Stimulated activated effector memory CD8-positive, alpha-beta T cell treated with anti-CD3 and anti-CD28 coated beads, Interleukin-12 subunit alpha, Interleukin-12 subunit beta, amount 100 ng/mL, for 72 hours (primary cell): Measurements from ENCODE around the gene SCYGR3.

Experiments
- ATAC-seq: fragments of 150-1000 bp; cut with Tn5 transposase; 2 replicates; pipeline ENCODE4 v1.10.0; 2021
- DNase-seq, 2 donors: peaks; one replicate each; pipeline ENCODE4 v3.0.0; 2021 to 2022; ENCODE audit warnings: low spot score in 2 of 2
- H3K27ac Mint-ChIP-seq: one replicate; pipeline ENCODE4 v1.8.0; 2022; ENCODE audit warnings: mild to moderate bottlenecking, mixed read lengths
- H3K36me3 Mint-ChIP-seq: one replicate; pipeline ENCODE4 v1.8.0; 2022; ENCODE audit warnings: mild to moderate bottlenecking, mixed read lengths
- H3K4me1 Mint-ChIP-seq: one replicate; pipeline ENCODE4 v1.8.0; 2022; ENCODE audit warnings: mixed read lengths
- H3K4me3 Mint-ChIP-seq: one replicate; pipeline ENCODE4 v1.8.0; 2022; ENCODE audit warnings: mild to moderate bottlenecking, mixed read lengths
- H3K9me3 Mint-ChIP-seq: one replicate; pipeline ENCODE4 v1.8.0; 2022; ENCODE audit warnings: mixed read lengths

SCYGR3 gene

GRCh38 chr2:227597998-227598397 lies 16.6 kb downstream of the SCYGR3 start:
- H3K9me3 Mint-ChIP-seq, result peaks cover 2% of the 10 kb centered on the region
- DNase-seq, result no peak
- ATAC-seq, result no peak
- H3K36me3 Mint-ChIP-seq, result no peaks in the 10 kb centered on the region
- no peak overlapping the region for H3K27ac Mint-ChIP-seq
- H3K4me1 Mint-ChIP-seq, result no peaks in the 10 kb centered on the region
- no peak overlapping the region for H3K4me3 Mint-ChIP-seq

- Mint-ChIP-seq H3K4me1 (no peaks in the 10 kb centered on the region), H3K27ac (no peak overlapping the region), H3K9me3 (peaks cover 2% of the 10 kb centered on the region), H3K4me3 (no peak overlapping the region), H3K36me3 (no peaks in the 10 kb centered on the region)
- ATAC-seq, result no peak
- DNase-seq, result no peak
Observed at GRCh38 chr2:227597036-227597435, 17.6 kb downstream of the SCYGR3 start.

- Mint-ChIP-seq H3K27ac (no peak overlapping the region), H3K9me3 (peaks cover 2% of the 10 kb centered on the region), H3K4me1 (no peaks in the 10 kb centered on the region), H3K4me3 (no peak overlapping the region), H3K36me3 (no peaks in the 10 kb centered on the region)
- no peak for ATAC-seq
- no peak for DNase-seq
Observed at GRCh38 chr2:227595797-227596196, 18.8 kb downstream of the SCYGR3 start.

DNA sequence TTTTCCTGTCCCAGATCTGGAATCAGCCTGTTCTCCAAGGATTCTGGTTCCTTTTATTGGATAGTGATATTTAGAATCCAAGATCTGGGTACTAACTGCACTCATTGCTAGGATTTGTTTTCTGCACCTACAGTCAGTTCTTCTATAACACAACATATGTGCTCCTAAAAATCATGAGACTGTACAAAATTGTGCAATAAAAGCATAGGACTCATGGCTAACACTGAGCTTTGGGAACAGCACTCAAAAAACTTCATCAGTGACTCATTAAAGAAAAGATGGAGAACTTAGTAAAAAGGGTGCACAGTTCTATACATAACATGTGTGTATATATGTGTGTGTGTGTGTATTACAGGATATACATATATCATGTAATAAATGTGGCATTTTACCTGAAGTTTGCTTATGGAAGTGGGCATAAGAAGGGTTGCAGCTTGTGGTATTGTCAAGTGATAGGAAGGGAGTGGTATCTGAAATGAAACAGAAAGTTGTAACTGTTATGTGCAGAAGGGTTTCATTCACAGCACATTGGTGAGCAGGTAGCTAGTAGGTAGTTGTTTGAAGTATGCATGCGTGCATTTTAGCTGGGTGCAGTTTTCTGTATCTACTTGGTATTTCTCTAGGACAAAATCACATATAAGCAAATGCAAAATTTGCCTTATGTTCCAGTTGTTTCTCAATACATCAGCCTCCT lies 21.8 kb downstream of the SCYGR3 start:
- peaks cover 3% of the 10 kb centered on the region for H3K9me3 Mint-ChIP-seq
- H3K36me3 Mint-ChIP-seq, result no peaks in the 10 kb centered on the region
- no peak for ATAC-seq

DNA sequence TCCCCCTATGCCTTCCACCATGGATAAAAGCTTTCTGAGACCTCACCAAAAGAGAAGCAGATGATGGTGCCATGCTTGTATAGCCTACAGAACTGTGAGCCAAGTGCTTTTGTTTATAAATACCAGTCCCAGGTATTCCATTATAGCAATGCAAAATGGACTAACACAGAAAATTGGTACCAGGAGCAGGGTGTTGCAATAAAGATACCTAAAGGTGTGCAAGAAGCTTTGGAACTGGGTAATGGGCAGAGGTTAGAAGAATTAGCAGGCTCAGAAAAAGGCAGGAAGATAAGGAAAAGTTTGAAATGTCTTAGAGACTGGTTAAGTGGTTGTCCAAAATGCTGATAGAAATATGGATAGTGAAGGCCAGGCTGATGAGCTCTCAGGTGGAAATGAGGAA lies 32.3 kb downstream of the SCYGR3 start:
- no peaks in the 10 kb centered on the region for H3K36me3 Mint-ChIP-seq

More for the DNA sequence above, 21.8 kb downstream of the SCYGR3 start:
- H3K4me1 Mint-ChIP-seq, result no peaks in the 10 kb centered on the region
- no peak for DNase-seq
- H3K27ac Mint-ChIP-seq, result no peak overlapping the region
- H3K4me3 Mint-ChIP-seq, result no peak overlapping the region

GRCh38 chr2:227579791-227580190 lies 34.8 kb downstream of the SCYGR3 start:
- no peaks in the 10 kb centered on the region for H3K4me1 Mint-ChIP-seq
- no peak for DNase-seq
- no peaks in the 10 kb centered on the region for H3K36me3 Mint-ChIP-seq
- no peak overlapping the region for H3K4me3 Mint-ChIP-seq
- no peak for ATAC-seq
- H3K27ac Mint-ChIP-seq, result no peak overlapping the region
- peaks cover 10% of the 10 kb centered on the region for H3K9me3 Mint-ChIP-seq

More for the DNA sequence above, 32.3 kb downstream of the SCYGR3 start:
- no peaks in the 10 kb centered on the region for H3K4me1 Mint-ChIP-seq
- peaks cover 10% of the 10 kb centered on the region for H3K9me3 Mint-ChIP-seq
- H3K27ac Mint-ChIP-seq, result no peak overlapping the region
- H3K4me3 Mint-ChIP-seq, result no peak overlapping the region
- DNase-seq, result no peak
- no peak for ATAC-seq

GRCh38 chr2:227578642-227579041 lies 36.0 kb downstream of the SCYGR3 start:
- DNase-seq, result no peak

GRCh38 chr2:227577555-227577954 lies 37.1 kb downstream of the SCYGR3 start:
- ATAC-seq (no peak), DNase-seq (no peak)
- Mint-ChIP-seq H3K4me3 (no peak overlapping the region), H3K9me3 (peaks cover 6% of the 10 kb centered on the region), H3K27ac (no peak overlapping the region), H3K36me3 (no peaks in the 10 kb centered on the region), H3K4me1 (no peaks in the 10 kb centered on the region)

More at GRCh38 chr2:227578642-227579041, 36.0 kb downstream of the SCYGR3 start:
- H3K4me1 Mint-ChIP-seq, result no peaks in the 10 kb centered on the region
- no peak overlapping the region for H3K4me3 Mint-ChIP-seq
- peaks cover 10% of the 10 kb centered on the region for H3K9me3 Mint-ChIP-seq
- H3K36me3 Mint-ChIP-seq, result no peaks in the 10 kb centered on the region
- ATAC-seq, result no peak
- no peak overlapping the region for H3K27ac Mint-ChIP-seq

DNA sequence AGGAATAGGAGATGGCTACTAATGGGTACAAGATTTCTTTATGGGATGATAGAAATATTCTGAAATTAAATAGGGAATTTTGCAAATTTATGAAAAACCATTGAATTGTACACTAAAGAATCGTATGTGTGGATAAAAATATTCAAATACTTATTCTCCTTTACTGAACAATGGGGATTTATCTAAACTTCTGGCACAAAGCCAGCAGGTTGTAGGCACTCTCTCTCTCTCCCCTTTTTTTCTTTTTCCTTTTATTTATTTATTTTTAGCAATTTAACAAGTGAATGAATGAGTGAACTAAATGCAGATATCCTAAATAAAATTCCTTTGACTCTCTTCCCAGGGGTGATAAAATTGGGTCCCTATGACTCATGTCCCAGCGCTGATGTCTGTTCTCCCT lies 37.8 kb downstream of the SCYGR3 start:
- no peaks in the 10 kb centered on the region for H3K4me1 Mint-ChIP-seq
- ATAC-seq (no peak), DNase-seq (no peak)
- H3K27ac Mint-ChIP-seq, result no peak overlapping the region
- no peaks in the 10 kb centered on the region for H3K36me3 Mint-ChIP-seq
- no peak overlapping the region for H3K4me3 Mint-ChIP-seq
- no peaks in the 10 kb centered on the region for H3K9me3 Mint-ChIP-seq

DNA sequence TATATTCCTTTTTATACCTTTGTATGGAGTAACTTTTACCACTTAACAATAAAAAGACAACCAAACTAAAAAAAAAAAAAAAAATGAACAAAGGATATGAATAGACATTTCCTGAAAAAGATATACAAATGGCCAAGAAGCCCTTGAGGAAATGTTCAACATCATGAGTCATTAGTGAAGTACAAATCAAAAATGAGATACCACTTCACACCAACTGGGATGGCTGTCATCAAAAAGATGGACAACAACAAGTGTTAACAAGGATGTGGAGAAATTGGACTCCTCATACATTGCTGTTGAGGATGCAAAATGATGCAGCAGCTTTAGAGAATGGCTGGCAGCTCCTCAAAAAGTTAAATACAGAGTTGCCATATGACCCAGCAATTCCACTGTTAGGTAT lies 38.5 kb downstream of the SCYGR3 start:
- H3K27ac Mint-ChIP-seq, result no peak overlapping the region
- H3K9me3 Mint-ChIP-seq, result no peaks in the 10 kb centered on the region
- H3K4me1 Mint-ChIP-seq, result no peaks in the 10 kb centered on the region
- H3K36me3 Mint-ChIP-seq, result no peaks in the 10 kb centered on the region
- no peak for DNase-seq
- ATAC-seq, result no peak
- H3K4me3 Mint-ChIP-seq, result no peak overlapping the region

DNA sequence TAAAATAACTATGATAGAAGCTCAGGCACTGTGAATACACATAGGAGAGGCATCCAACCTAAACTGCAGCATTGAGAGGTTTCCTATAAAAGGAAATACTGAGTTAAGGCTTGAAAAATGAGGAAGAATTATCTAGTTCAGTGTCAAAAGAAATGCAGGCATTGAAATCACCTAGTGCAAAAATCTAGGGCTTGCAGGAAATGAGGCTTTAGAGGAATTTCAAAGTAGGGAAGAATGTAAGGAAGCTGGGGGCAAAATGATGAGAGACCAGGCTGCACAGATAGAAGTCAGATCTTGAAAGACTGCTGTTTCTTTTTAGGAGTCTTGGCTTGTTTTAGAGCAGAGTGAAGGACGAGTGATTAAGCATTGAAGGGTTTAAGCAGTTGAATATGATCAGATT lies 44.0 kb downstream of the SCYGR3 start:
- no peaks in the 10 kb centered on the region for H3K4me1 Mint-ChIP-seq
- DNase-seq (no peak), ATAC-seq (no peak)
- H3K9me3 Mint-ChIP-seq, result no peaks in the 10 kb centered on the region
- H3K4me3 Mint-ChIP-seq, result no peak overlapping the region
- H3K27ac Mint-ChIP-seq, result no peak overlapping the region
- H3K36me3 Mint-ChIP-seq, result no peaks in the 10 kb centered on the region

DNA sequence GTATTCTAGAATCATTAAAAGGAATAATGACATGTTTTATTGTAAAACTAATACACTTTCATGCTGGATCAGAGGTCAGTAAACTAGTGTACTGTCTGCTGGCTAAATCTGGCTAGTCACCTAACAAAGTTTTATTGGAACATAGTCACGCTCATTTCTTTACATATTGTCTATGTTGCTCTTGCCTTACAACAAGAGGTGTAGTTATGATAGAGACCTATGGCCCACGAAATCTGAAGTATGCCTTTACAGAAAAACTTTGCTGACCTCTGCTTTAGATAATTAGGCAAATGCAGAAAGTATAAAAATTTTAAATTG lies 45.8 kb downstream of the SCYGR3 start:
- H3K27ac Mint-ChIP-seq, result no peak overlapping the region
- H3K36me3 Mint-ChIP-seq, result no peaks in the 10 kb centered on the region
- DNase-seq (no peak), ATAC-seq (no peak)
- H3K4me3 Mint-ChIP-seq, result no peak overlapping the region
- no peaks in the 10 kb centered on the region for H3K4me1 Mint-ChIP-seq
- H3K9me3 Mint-ChIP-seq, result no peaks in the 10 kb centered on the region

GRCh38 chr2:227566012-227566411 lies 48.6 kb downstream of the SCYGR3 start:
- Mint-ChIP-seq H3K27ac (no peak overlapping the region), H3K36me3 (no peaks in the 10 kb centered on the region), H3K4me3 (no peak overlapping the region), H3K4me1 (no peaks in the 10 kb centered on the region), H3K9me3 (no peaks in the 10 kb centered on the region)
- DNase-seq (no peak), ATAC-seq (no peak)

DNA sequence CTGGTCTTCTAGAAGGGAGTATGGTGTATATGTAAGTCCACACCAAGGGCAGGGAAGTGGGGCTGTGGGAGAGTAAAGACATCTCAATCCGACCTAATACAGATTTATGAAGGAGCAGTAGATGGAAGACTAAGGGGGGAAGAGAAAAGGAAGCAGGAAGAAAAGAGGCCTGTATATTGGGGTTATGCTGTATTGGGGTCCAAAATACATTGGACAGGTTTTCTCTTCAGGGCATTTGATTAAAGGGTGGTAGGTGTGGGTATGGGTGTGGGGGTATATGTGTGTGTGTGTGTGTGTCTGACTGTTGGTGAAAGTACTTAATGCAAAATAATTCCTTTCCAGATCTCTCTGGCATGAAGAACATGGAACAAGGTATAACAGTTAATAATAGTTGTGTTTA lies 49.6 kb downstream of the SCYGR3 start:
- DNase-seq (no peak), ATAC-seq (no peak)
- H3K9me3 Mint-ChIP-seq, result no peaks in the 10 kb centered on the region
- no peak overlapping the region for H3K27ac Mint-ChIP-seq
- H3K4me1 Mint-ChIP-seq, result no peaks in the 10 kb centered on the region
- no peak overlapping the region for H3K4me3 Mint-ChIP-seq
- no peaks in the 10 kb centered on the region for H3K36me3 Mint-ChIP-seq
